SK-N-MC (cell line): ENCODE measurements around the gene BIK.

ENCODE experiments used
- DNase-seq: peaks from one replicate; pipeline ENCODE4 v3.0.0-alpha.2; 2011; ENCODE audit warnings: low read depth, low spot score
- H3K27ac ChIP-seq: fragments of 200-600 bp; sonication (generic); 2 replicates; pipeline ENCODE4 v1.5.1; 2016; ENCODE audit warnings: mixed run types
- H3K36me3 ChIP-seq: fragments of 200-600 bp; sonication (generic); 2 replicates; pipeline ENCODE4 v1.6.1; 2017; ENCODE audit warnings: antibody characterized with exemption, low read length, mixed read lengths; ENCODE audit not compliant: insufficient read depth
- H3K4me3 ChIP-seq: fragments of 200-600 bp; sonication (generic); 2 replicates; pipeline ENCODE4 v1.5.1; 2016
- H3K9ac ChIP-seq: fragments of 200-600 bp; sonication (generic); 2 replicates; pipeline ENCODE4 v1.8.0; 2017; ENCODE audit warnings: mixed run types, mixed read lengths; ENCODE audit not compliant: insufficient read length
- H3K9me3 ChIP-seq: fragments of 200-600 bp; sonication (generic); 2 replicates; pipeline ENCODE4 v1.6.1; 2017; ENCODE audit warnings: low read depth, mild to moderate bottlenecking, antibody characterized with exemption, low read length, moderate library complexity, mixed read lengths
- EZH2 ChIP-seq: fragments of 200-600 bp; sonication (generic); IDR thresholded peaks from one replicate; pipeline ENCODE4 v1.6.1; 2017; ENCODE audit warnings: antibody characterized with exemption
- FOXP2 ChIP-seq: optimal IDR thresholded peaks from 2 replicates; pipeline ENCODE3; 2011; ENCODE audit warnings: mild to moderate bottlenecking, moderate library complexity; ENCODE audit not compliant: insufficient read depth; ENCODE audit errors: extremely low read length, control extremely low read depth
- POLR2AphosphoS5 ChIP-seq: IDR thresholded peaks from 2 replicates; pipeline ENCODE4 v1.6.1; 2012; ENCODE audit warnings: mild to moderate bottlenecking, low read depth, low read length, borderline replicate concordance

The BIK gene

GRCh38 chr22:43085658-43086606, 24.6 kb upstream of the BIK start:
- Histone ChIP-seq H3K9ac (no peak overlapping the region), H3K36me3 (no peaks in the 10 kb centered on the region), H3K27ac (no peak overlapping the region), H3K4me3 (no peak overlapping the region), H3K9me3 (no peaks in the 10 kb centered on the region)
- TF ChIP-seq FOXP2 (no peak), EZH2 (no peak), POLR2AphosphoS5 (no peak)
- no peak for DNase-seq

- no peak for DNase-seq
- H3K9me3 ChIP-seq: no peaks in the 10 kb centered on the region
- peak overlapping the region; percentile 61 for H3K9ac ChIP-seq
- peak overlapping the region; percentile 89 for H3K4me3 ChIP-seq
- H3K36me3 ChIP-seq: no peaks in the 10 kb centered on the region
- no peak for TF ChIP-seq POLR2AphosphoS5
- TF ChIP-seq EZH2: no peak
- TF ChIP-seq FOXP2: no peak
- H3K27ac ChIP-seq: no peak overlapping the region
Measured at GRCh38 chr22:43088627-43088983, 21.9 kb upstream of the BIK start.

DNA sequence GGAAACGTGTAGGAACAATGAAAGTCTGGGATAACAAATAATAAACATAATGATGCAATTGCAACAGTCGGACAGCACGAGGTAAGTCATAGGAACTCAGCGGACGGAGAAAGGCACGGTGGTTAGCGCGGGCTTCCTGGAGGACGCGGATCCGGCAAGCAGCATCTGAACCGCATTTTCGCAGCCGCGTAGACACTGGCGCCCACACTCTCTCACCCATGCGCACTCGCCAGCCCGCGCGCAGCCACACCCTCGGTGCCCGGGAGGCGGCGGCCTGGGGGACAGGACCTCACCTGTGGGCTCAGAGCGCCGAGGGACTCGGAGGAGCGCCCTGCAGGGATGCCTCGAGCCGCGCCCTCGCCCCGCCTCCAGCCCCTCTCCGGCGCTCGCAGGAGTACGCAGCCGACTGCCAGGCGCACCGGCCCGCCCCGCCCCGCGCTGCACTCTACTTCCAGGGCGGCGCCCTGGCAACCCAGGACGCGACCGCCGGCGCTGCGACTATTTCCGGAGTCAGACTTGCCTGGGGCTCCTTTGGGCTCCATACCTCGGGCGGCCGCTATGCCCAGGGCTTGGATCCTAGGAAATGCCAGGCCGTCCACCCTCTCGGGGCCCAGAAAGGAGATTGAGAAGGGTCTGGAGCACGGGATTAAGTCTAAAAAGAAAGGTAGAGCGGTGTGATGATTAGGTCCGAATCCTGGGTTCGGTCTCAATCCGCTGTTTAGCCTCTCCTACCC, 21.4 kb upstream of the BIK start, which contains the start of gene TTLL1:
TTLL1 (minus strand) TSS at position 408 of the 734 bp plus-strand sequence. CDS start 13,805 bp downstream, outside the sequence.
- peak within 1 kb of the TSS; percentile 74; the same call in 1 of the 2 replicates for H3K27ac ChIP-seq
- H3K9me3 ChIP-seq: no peaks in the 10 kb centered on the region
- peak within 1 kb of the TSS; percentile 69 for H3K9ac ChIP-seq
- H3K36me3 ChIP-seq: no peaks in the 10 kb centered on the region
- DNase-seq: no peak
- TF ChIP-seq EZH2 (no peak), FOXP2 (no peak), POLR2AphosphoS5 (peak; percentile 72; the same call in 1 of the 2 replicates)
- H3K4me3 ChIP-seq: peak within 1 kb of the TSS; percentile 89

GRCh38 chr22:43090130-43090789, 20.3 kb upstream of the BIK start:
- no peak for TF ChIP-seq POLR2AphosphoS5
- no peak for TF ChIP-seq FOXP2
- no peak for TF ChIP-seq EZH2
- no peak overlapping the region for H3K4me3 ChIP-seq
- DNase-seq: peak; percentile 55
- no peaks in the 10 kb centered on the region for H3K36me3 ChIP-seq
- H3K27ac ChIP-seq: no peak overlapping the region
- no peaks in the 10 kb centered on the region for H3K9me3 ChIP-seq
- H3K9ac ChIP-seq: no peak overlapping the region

- Histone ChIP-seq H3K36me3 (no peaks in the 10 kb centered on the region), H3K9me3 (no peaks in the 10 kb centered on the region), H3K9ac (no peak overlapping the region), H3K4me3 (no peak overlapping the region), H3K27ac (no peak overlapping the region)
- DNase-seq: no peak
- TF ChIP-seq EZH2 (no peak), FOXP2 (no peak), POLR2AphosphoS5 (no peak)
Measured at GRCh38 chr22:43092085-43092484, 18.5 kb upstream of the BIK start.

GRCh38 chr22:43094085-43094484, 16.5 kb upstream of the BIK start:
- no peak for DNase-seq

GRCh38 chr22:43094551-43094950, 16.0 kb upstream of the BIK start:
- H3K4me3 ChIP-seq: no peak overlapping the region
- no peak overlapping the region for H3K9ac ChIP-seq
- no peaks in the 10 kb centered on the region for H3K9me3 ChIP-seq
- no peak overlapping the region for H3K27ac ChIP-seq
- no peak for TF ChIP-seq POLR2AphosphoS5
- TF ChIP-seq EZH2: no peak
- no peak for TF ChIP-seq FOXP2
- DNase-seq: no peak
- no peaks in the 10 kb centered on the region for H3K36me3 ChIP-seq

More at GRCh38 chr22:43094085-43094484, 16.5 kb upstream of the BIK start:
- H3K27ac ChIP-seq: no peak overlapping the region
- no peak overlapping the region for H3K4me3 ChIP-seq
- H3K9me3 ChIP-seq: no peaks in the 10 kb centered on the region
- TF ChIP-seq EZH2 (no peak), POLR2AphosphoS5 (no peak), FOXP2 (no peak)
- H3K9ac ChIP-seq: no peak overlapping the region
- H3K36me3 ChIP-seq: no peaks in the 10 kb centered on the region

GRCh38 chr22:43096420-43096819, 14.1 kb upstream of the BIK start:
- Histone ChIP-seq H3K27ac (no peak overlapping the region), H3K9ac (no peak overlapping the region), H3K36me3 (no peaks in the 10 kb centered on the region), H3K9me3 (no peaks in the 10 kb centered on the region), H3K4me3 (no peak overlapping the region)
- TF ChIP-seq POLR2AphosphoS5: no peak
- no peak for TF ChIP-seq EZH2
- no peak for TF ChIP-seq FOXP2
- DNase-seq: no peak
